GM18909 (cell line): ENCODE results near the gene PRM3.

ENCODE experiments used
- ATAC-seq: cut with Tn5 transposase; IDR thresholded peaks from one replicate; pipeline ENCODE4 v1.9.1; 2021; ENCODE audit warnings: mild to moderate bottlenecking; ENCODE audit not compliant: unreplicated experiment, poor library complexity

Gene PRM3

GRCh38 chr16:11232302-11232851 lies 41.1 kb downstream of the PRM3 start:
- ATAC-seq = no peak

- no peak for ATAC-seq
These were observed 42.0 kb downstream of the PRM3 start for GRCh38 chr16:11231367-11231970.

GRCh38 chr16:11229906-11230305 lies 43.5 kb downstream of the PRM3 start:
- no peak for ATAC-seq

GRCh38 chr16:11229432-11229831 lies 44.0 kb downstream of the PRM3 start:
- ATAC-seq = no peak

- no peak for ATAC-seq
These were observed 47.5 kb downstream of the PRM3 start for GRCh38 chr16:11225677-11226549.

GRCh38 chr16:11224894-11225676 lies 48.3 kb downstream of the PRM3 start:
- ATAC-seq = peak; percentile 82

DNA sequence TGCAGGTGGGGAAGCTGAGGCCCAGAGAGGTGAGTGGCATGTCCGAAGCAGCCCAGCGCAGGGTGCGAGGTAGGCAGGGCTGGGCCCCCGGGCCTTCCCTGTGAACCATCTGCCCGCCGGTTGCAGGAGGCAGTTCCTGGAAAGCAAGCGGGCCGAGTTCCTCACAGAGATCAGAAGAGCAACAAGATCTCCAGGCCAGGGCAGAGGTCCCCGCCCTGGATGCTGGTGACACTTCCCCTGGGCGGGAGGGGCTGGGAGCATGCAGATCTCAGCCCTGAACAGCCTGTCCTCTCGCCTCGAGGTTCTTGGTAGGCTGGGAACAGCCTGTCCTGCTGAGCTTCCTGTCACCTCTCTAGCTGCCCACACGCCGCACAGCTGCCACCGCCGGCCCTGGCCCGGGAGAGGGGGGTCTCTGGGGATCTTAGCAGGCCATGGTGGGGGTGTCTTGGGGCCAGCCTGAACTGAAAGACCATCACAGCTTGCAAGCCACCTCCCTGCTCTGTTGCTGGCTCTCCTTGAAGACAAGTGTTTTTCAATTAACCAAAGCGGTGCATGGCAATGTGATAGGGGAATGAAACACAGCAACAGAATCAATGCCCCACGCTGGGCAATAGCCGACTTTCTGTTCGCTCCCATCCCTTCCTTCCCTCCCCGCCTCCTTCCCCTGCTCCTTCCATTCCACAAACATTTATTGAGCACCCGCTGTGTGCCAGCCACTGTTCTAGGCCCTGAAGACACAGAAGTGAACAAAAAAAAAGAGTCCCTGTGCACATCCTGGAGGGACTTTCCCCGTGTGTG lies 49.1 kb downstream of the PRM3 start:
- ATAC-seq = peak; percentile 54
